Measurements from ENCODE around the gene UGT1A8. TPM values are rescaled to one million over a fixed set of nuclear protein-coding genes. Genes with fewer than 3 reads are reported as not detected.

UGT1A8 gene
- total and polyA plus RNA-seq, 7 donors, result not detected

- no peak overlapping the region for H3K27ac ChIP-seq
- H3K4me3 ChIP-seq, result no peak overlapping the region
- WGBS, 3 donors, result 67 to 71% (median 68%) methylated on average over 12 of the region's 12 CpGs
- intact Hi-C loops (cut with DNase I), result no loop called here
- H3K36me3 ChIP-seq (ENCODE audit: insufficient read depth in 1 of 2, low read depth in 1 of 2), result no peaks in the 10 kb centered on the region
- H3K4me1 ChIP-seq, result no peaks in the 10 kb centered on the region
- DNase-seq, result no peak
- no peak for TF ChIP-seq CTCF (IDR thresholded peaks at IDR 0.05)
- peaks cover 0 to 3% (median 0%) of the 10 kb centered on the region in 3 donors for H3K27me3 ChIP-seq (ENCODE audit: insufficient read depth in 3 of 3, low read length in 2 of 3)
- no peaks in the 10 kb centered on the region for H3K9me3 ChIP-seq
- ATAC-seq, result no peak
Measured at GRCh38 chr2:233807215-233807865, 189.9 kb downstream of the UGT1A8 start.

- H3K4me1 ChIP-seq, result no peaks in the 10 kb centered on the region
- ATAC-seq (no peak), DNase-seq (no peak)
- WGBS, 3 donors, result 69 to 78% (median 78%) methylated on average over 10 of the region's 10 CpGs
- no peak overlapping the region for H3K27ac ChIP-seq
- intact Hi-C loops (cut with DNase I), result no loop called here
- peaks cover 0 to 3% (median 0%) of the 10 kb centered on the region in 3 donors for H3K27me3 ChIP-seq (ENCODE audit: insufficient read depth in 3 of 3, low read length in 2 of 3)
- H3K4me3 ChIP-seq, result no peak overlapping the region
- H3K9me3 ChIP-seq, result no peaks in the 10 kb centered on the region
- no peak for TF ChIP-seq CTCF (IDR thresholded peaks at IDR 0.05)
- H3K36me3 ChIP-seq (ENCODE audit: insufficient read depth in 1 of 2, low read depth in 1 of 2), result no peaks in the 10 kb centered on the region
Measured at GRCh38 chr2:233807966-233808935, 190.8 kb downstream of the UGT1A8 start.

DNA sequence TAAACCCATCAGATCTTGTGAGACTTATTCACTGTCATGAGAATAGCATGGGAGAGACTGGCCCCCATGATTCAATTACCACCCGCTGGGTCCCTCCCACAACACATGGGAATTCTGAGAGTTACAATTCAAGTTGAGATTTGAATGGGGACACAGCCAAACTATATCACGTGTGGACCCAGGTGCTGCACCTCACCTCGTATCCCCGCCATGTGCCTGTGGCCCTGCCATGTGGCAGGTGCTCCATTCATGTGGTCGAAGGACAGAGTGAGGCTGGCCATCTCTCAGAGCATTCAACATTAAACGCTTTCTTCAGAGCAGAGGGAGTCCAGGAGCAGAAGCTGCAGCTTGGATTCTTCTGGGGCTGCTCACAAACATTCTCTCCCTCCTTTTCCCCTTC lies 193.0 kb downstream of the UGT1A8 start:
- no peak overlapping the region for H3K4me3 ChIP-seq
- intact Hi-C loops (cut with DNase I), result no loop called here
- no peak for ATAC-seq
- H3K4me1 ChIP-seq, result no peaks in the 10 kb centered on the region
- H3K27ac ChIP-seq, result no peak overlapping the region
- WGBS, 3 donors, result 85 to 87% (median 85%) methylated on average over 6 of the region's 6 CpGs
- peaks cover 0 to 3% (median 0%) of the 10 kb centered on the region in 3 donors for H3K27me3 ChIP-seq (ENCODE audit: insufficient read depth in 3 of 3, low read length in 2 of 3)
- H3K9me3 ChIP-seq, result no peaks in the 10 kb centered on the region
- no peak for DNase-seq
- H3K36me3 ChIP-seq (ENCODE audit: insufficient read depth in 1 of 2, low read depth in 1 of 2), result no peaks in the 10 kb centered on the region
- no peak for TF ChIP-seq CTCF (IDR thresholded peaks at IDR 0.05)

- no peak for TF ChIP-seq CTCF (IDR thresholded peaks at IDR 0.05)
- intact Hi-C loops (cut with DNase I), result no loop called here
Measured at GRCh38 chr2:233811087-233811486, 193.7 kb downstream of the UGT1A8 start.

More at GRCh38 chr2:233811087-233811486, 193.7 kb downstream of the UGT1A8 start:
- 57 to 74% (median 62%) methylated on average over 4 of the region's 4 CpGs for WGBS, 3 donors
- H3K4me3 ChIP-seq, result no peak overlapping the region
- no peaks in the 10 kb centered on the region for H3K36me3 ChIP-seq (ENCODE audit: insufficient read depth in 1 of 2, low read depth in 1 of 2)
- ATAC-seq (no peak), DNase-seq (no peak)
- peaks cover 0 to 3% (median 0%) of the 10 kb centered on the region in 3 donors for H3K27me3 ChIP-seq (ENCODE audit: insufficient read depth in 3 of 3, low read length in 2 of 3)
- no peaks in the 10 kb centered on the region for H3K4me1 ChIP-seq
- no peak overlapping the region for H3K27ac ChIP-seq
- H3K9me3 ChIP-seq, result no peaks in the 10 kb centered on the region
